ENCODE results near the gene GATA5.

DNA sequence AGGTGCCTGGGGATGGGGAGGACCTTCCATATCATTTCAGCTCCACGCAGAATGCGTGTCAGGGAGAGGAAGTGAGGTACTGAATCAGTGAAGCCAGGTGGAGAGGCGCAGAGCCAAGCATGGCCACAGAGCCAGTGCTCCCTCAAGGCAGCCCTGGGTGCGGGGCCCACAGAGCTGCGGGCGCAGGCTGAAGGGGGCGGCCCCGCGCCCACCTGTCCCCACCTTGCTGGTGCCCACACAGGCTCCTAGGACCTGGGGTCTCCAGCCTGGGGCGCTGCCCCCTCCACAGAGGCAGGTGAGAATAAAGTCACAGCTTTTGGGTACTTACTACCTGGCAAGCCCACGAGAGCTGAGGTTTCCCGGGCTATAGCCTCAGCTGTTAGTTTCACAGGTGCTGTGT, 40.0 kb upstream of the GATA5 start:
- no peak for TF ChIP-seq GATA3 (IDR thresholded peaks at IDR 0.05; ENCODE audit: low read depth, low read length)
- no peak for TF ChIP-seq GATA2 (IDR thresholded peaks at IDR 0.05; ENCODE audit: low read depth, low read length)

Measured in SH-SY5Y (cell line).